Measurements from ENCODE around the gene SDC4.

Gene SDC4

GRCh38 chr20:45336530-45337366 is 11.5 kb downstream of the SDC4 start:
- no peak overlapping the region for H3K4me3 ChIP-seq (ENCODE audit: low read depth, low read length)
- TF ChIP-seq POLR2A (IDR thresholded peaks at IDR 0.05; ENCODE audit: extremely low read depth, insufficient read length) (no peak), CTCF (IDR thresholded peaks at IDR 0.05; ENCODE audit: low read depth, low read length) (no peak), MYC (IDR thresholded peaks at IDR 0.05; ENCODE audit: low read depth, low read length) (no peak), MAX (IDR thresholded peaks at IDR 0.05; ENCODE audit: low read depth, low read length) (no peak)
- no peak for DNase-seq (ENCODE audit: low read depth)

GRCh38 chr20:45330476-45330875 is 17.7 kb downstream of the SDC4 start:
- DNase-seq (ENCODE audit: low read depth) = no peak
- H3K4me3 ChIP-seq (ENCODE audit: low read depth, low read length) = no peak overlapping the region
- TF ChIP-seq MYC (IDR thresholded peaks at IDR 0.05; ENCODE audit: low read depth, low read length) = no peak
- no peak for TF ChIP-seq CTCF (IDR thresholded peaks at IDR 0.05; ENCODE audit: low read depth, low read length)
- no peak for TF ChIP-seq POLR2A (IDR thresholded peaks at IDR 0.05; ENCODE audit: extremely low read depth, insufficient read length)
- TF ChIP-seq MAX (IDR thresholded peaks at IDR 0.05; ENCODE audit: low read depth, low read length) = no peak

- H3K4me3 ChIP-seq (ENCODE audit: low read depth, low read length) = no peak overlapping the region
- no peak for DNase-seq (ENCODE audit: low read depth)
- TF ChIP-seq POLR2A (IDR thresholded peaks at IDR 0.05; ENCODE audit: extremely low read depth, insufficient read length) = no peak
- no peak for TF ChIP-seq CTCF (IDR thresholded peaks at IDR 0.05; ENCODE audit: low read depth, low read length)
- TF ChIP-seq MAX (IDR thresholded peaks at IDR 0.05; ENCODE audit: low read depth, low read length) = no peak
- no peak for TF ChIP-seq MYC (IDR thresholded peaks at IDR 0.05; ENCODE audit: low read depth, low read length)
Measured at GRCh38 chr20:45329497-45330319, 18.5 kb downstream of the SDC4 start.

- no peak overlapping the region for H3K4me3 ChIP-seq (ENCODE audit: low read depth, low read length)
- TF ChIP-seq MYC (IDR thresholded peaks at IDR 0.05; ENCODE audit: low read depth, low read length) (no peak), CTCF (IDR thresholded peaks at IDR 0.05; ENCODE audit: low read depth, low read length) (no peak), MAX (IDR thresholded peaks at IDR 0.05; ENCODE audit: low read depth, low read length) (no peak), POLR2A (IDR thresholded peaks at IDR 0.05; ENCODE audit: extremely low read depth, insufficient read length) (no peak)
- no peak for DNase-seq (ENCODE audit: low read depth)
Measured at GRCh38 chr20:45328451-45328850, 19.8 kb downstream of the SDC4 start.

GRCh38 chr20:45325371-45325770 is 22.9 kb downstream of the SDC4 start:
- no peak for DNase-seq (ENCODE audit: low read depth)
- no peak for TF ChIP-seq POLR2A (IDR thresholded peaks at IDR 0.05; ENCODE audit: extremely low read depth, insufficient read length)
- TF ChIP-seq MYC (IDR thresholded peaks at IDR 0.05; ENCODE audit: low read depth, low read length) = no peak
- no peak for TF ChIP-seq CTCF (IDR thresholded peaks at IDR 0.05; ENCODE audit: low read depth, low read length)
- TF ChIP-seq MAX (IDR thresholded peaks at IDR 0.05; ENCODE audit: low read depth, low read length) = no peak
- no peak overlapping the region for H3K4me3 ChIP-seq (ENCODE audit: low read depth, low read length)
